GM21360 (cell line): ENCODE measurements around the gene FAM181A.

Experiments
- ATAC-seq: cut with Tn5 transposase; IDR thresholded peaks from one replicate; pipeline ENCODE4 v1.9.1; 2021; ENCODE audit warnings: mild to moderate bottlenecking, moderate library complexity; ENCODE audit not compliant: unreplicated experiment

FAM181A gene

GRCh38 chr14:93926873-93927799 is at the start of gene FAM181A:
Gene FAM181A, plus strand, starts transcription at chr14:93927344. Its CDS starts 942 bp downstream, at chr14:93928286.
- no peak for ATAC-seq

- ATAC-seq, result no peak
Observed at GRCh38 chr14:93878212-93878611, 48.9 kb upstream of the FAM181A start.

- ATAC-seq, result no peak
Observed at GRCh38 chr14:93878871-93879270, 48.3 kb upstream of the FAM181A start.

GRCh38 chr14:93879362-93879983 is 47.7 kb upstream of the FAM181A start:
- ATAC-seq, result no peak

GRCh38 chr14:93880021-93880820 is 46.9 kb upstream of the FAM181A start:
- no peak for ATAC-seq

GRCh38 chr14:93884950-93885349 is 42.2 kb upstream of the FAM181A start:
- ATAC-seq, result no peak

GRCh38 chr14:93888995-93889394 is 38.1 kb upstream of the FAM181A start:
- ATAC-seq, result no peak

GRCh38 chr14:93889739-93890483 is 37.2 kb upstream of the FAM181A start:
- no peak for ATAC-seq

- ATAC-seq, result no peak
Observed at GRCh38 chr14:93891756-93892504, 35.2 kb upstream of the FAM181A start.

GRCh38 chr14:93892505-93892839 is 34.7 kb upstream of the FAM181A start:
- ATAC-seq, result no peak

- no peak for ATAC-seq
Observed at GRCh38 chr14:93892923-93893558, 34.1 kb upstream of the FAM181A start.

GRCh38 chr14:93893661-93894261 is 33.4 kb upstream of the FAM181A start:
- ATAC-seq, result no peak

- no peak for ATAC-seq
Observed at GRCh38 chr14:93895023-93895604, 32.0 kb upstream of the FAM181A start.

GRCh38 chr14:93897476-93897845 is 29.7 kb upstream of the FAM181A start:
- no peak for ATAC-seq

GRCh38 chr14:93898081-93898611 is 29.0 kb upstream of the FAM181A start:
- no peak for ATAC-seq

GRCh38 chr14:93898731-93899130 is 28.4 kb upstream of the FAM181A start:
- no peak for ATAC-seq

- ATAC-seq, result no peak
Observed at GRCh38 chr14:93901813-93902212, 25.3 kb upstream of the FAM181A start.

- ATAC-seq, result no peak
Observed at GRCh38 chr14:93902619-93903307, 24.4 kb upstream of the FAM181A start.
